ENCODE results near the gene SPRR2F. TPM values are rescaled to one million over a fixed set of nuclear protein-coding genes. Genes with fewer than 3 reads are reported as not detected.

SPRR2F gene
- total RNA-seq, 1 donor from 2014 or later, result not detected

GRCh38 chr1:153072806-153073726, 40.2 kb downstream of the SPRR2F start:
- H3K27me3 Mint-ChIP-seq (ENCODE audit: low read depth), result no peaks in the 10 kb centered on the region
- H3K36me3 Mint-ChIP-seq (ENCODE audit: low read depth), result no peaks in the 10 kb centered on the region
- DNase-seq (ENCODE audit: low spot score), result no peak
- H3K27ac Mint-ChIP-seq (ENCODE audit: unreplicated experiment), result no peak overlapping the region
- H3K4me1 Mint-ChIP-seq (ENCODE audit: low read depth), result no peaks in the 10 kb centered on the region
- peaks cover 2% of the 10 kb centered on the region for H3K9me3 Mint-ChIP-seq (ENCODE audit: low read depth)
- TF ChIP-seq CTCF (IDR thresholded peaks at IDR 0.05), result no peak
- no peak overlapping the region for H3K4me3 Mint-ChIP-seq (ENCODE audit: unreplicated experiment)

DNA sequence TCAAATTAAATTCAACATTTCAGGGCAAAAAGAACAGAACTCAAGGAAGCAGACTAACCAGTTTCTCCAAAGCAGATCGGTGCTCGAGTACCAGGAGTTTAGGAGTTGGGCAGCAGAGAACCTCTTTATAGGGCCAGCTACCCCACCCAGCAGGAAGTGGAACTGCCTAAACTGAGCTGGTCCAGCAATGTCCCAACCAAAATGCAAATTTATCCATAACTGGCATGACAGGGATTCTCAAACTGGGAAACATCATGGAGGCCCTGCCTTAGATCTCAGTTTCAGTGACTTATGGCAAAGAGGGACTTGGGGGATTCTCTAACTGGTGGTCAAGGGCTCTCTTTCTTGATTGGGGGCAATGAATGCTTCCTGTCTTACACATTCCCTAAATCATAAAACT, 41.8 kb downstream of the SPRR2F start, which contains the start of gene SPRR2B:
SPRR2B (minus strand) TSS at position 101 of the 400 bp plus-strand sequence. CDS start 772 bp downstream, outside the sequence.
- no peak for TF ChIP-seq CTCF (IDR thresholded peaks at IDR 0.05)
- H3K4me1 Mint-ChIP-seq (ENCODE audit: low read depth), result no peaks in the 10 kb centered on the region
- no peak within 1 kb of the TSS for H3K27ac Mint-ChIP-seq (ENCODE audit: unreplicated experiment)
- H3K4me3 Mint-ChIP-seq (ENCODE audit: unreplicated experiment), result no peak within 1 kb of the TSS
- DNase-seq (ENCODE audit: low spot score), result no peak
- H3K27me3 Mint-ChIP-seq (ENCODE audit: low read depth), result no peaks in the 10 kb centered on the region
- H3K36me3 Mint-ChIP-seq (ENCODE audit: low read depth), result no peaks in the 10 kb centered on the region
- H3K9me3 Mint-ChIP-seq (ENCODE audit: low read depth), result no peaks in the 10 kb centered on the region

- Mint-ChIP-seq H3K27ac (ENCODE audit: unreplicated experiment) (no peak overlapping the region), H3K4me1 (ENCODE audit: low read depth) (no peaks in the 10 kb centered on the region), H3K36me3 (ENCODE audit: low read depth) (no peaks in the 10 kb centered on the region), H3K9me3 (ENCODE audit: low read depth) (no peaks in the 10 kb centered on the region), H3K4me3 (ENCODE audit: unreplicated experiment) (no peak overlapping the region), H3K27me3 (ENCODE audit: low read depth) (peaks cover 5% of the 10 kb centered on the region)
- TF ChIP-seq CTCF (IDR thresholded peaks at IDR 0.05), result no peak
- DNase-seq (ENCODE audit: low spot score), result no peak
Observed at GRCh38 chr1:153070243-153070642, 43.1 kb downstream of the SPRR2F start.

Other genes with a start within 250 kb of the SPRR2F start
- not detected in 3 replicates for gene SMCP, start 235.2 kb downstream of the SPRR2F start, total RNA-seq
- gene IVL, start 205.0 kb downstream of the SPRR2F start, total RNA-seq, result not detected in 3 replicates
- gene SPRR5, start 166.3 kb downstream of the SPRR2F start, total RNA-seq, result not detected in 3 replicates
- gene SPRR4, start 142.9 kb downstream of the SPRR2F start, total RNA-seq, result not detected in 3 replicates
- not detected in 3 replicates for gene SPRR1A, start 129.4 kb downstream of the SPRR2F start, total RNA-seq
- not detected in 3 replicates for gene SPRR3, start 111.8 kb downstream of the SPRR2F start, total RNA-seq
- not detected in 3 replicates for gene SPRR1B, start 82.3 kb downstream of the SPRR2F start, total RNA-seq
- gene SPRR2D, start 72.4 kb downstream of the SPRR2F start, total RNA-seq, result not detected in 3 replicates
- gene SPRR2A, start 56.0 kb downstream of the SPRR2F start, total RNA-seq, result not detected in 3 replicates
- gene SPRR2B, start 41.9 kb downstream of the SPRR2F start, total RNA-seq, result not detected in 3 replicates
- gene SPRR2E, start 19.0 kb downstream of the SPRR2F start, total RNA-seq, result not detected in 3 replicates
- gene SPRR2G, start 37.4 kb upstream of the SPRR2F start, total RNA-seq, result not detected in 3 replicates
- gene LELP1, start 89.9 kb upstream of the SPRR2F start, total RNA-seq, result not detected in 3 replicates
- gene PRR9, start 104.1 kb upstream of the SPRR2F start, total RNA-seq, result not detected in 3 replicates
- gene LORICRIN, start 146.2 kb upstream of the SPRR2F start, total RNA-seq, result not detected in 3 replicates
- gene PGLYRP3, start 199.4 kb upstream of the SPRR2F start, total RNA-seq, result not detected in 3 replicates
- not detected in 3 replicates for gene PGLYRP4, start 235.3 kb upstream of the SPRR2F start, total RNA-seq
- gene S100A9, start 244.3 kb upstream of the SPRR2F start, total RNA-seq, result not detected in 3 replicates